Peyer's patch (tissue), 4 donors: ENCODE data around the gene RAB13.

ENCODE experiments used
- POLR2A ChIP-seq, 2 donors: fragments of 450-650 bp; IDR thresholded peaks; one replicate each; pipeline ENCODE4 v1.5.1; 2017; ENCODE audit warnings: antibody characterized with exemption in 2 of 2, mild to moderate bottlenecking in 2 of 2, moderate library complexity in 2 of 2
- TF ChIP-seq, protein P1 (sequence below), 6 experiments: fragments of 450-650 bp in 4 of 6; fragments of 200-600 bp in 2 of 6; sonication (generic) in 1 of 6; IDR thresholded peaks; one replicate each; pipeline ENCODE4 v1.5.1; 2017 to 2019; ENCODE audit warnings: antibody characterized with exemption in 6 of 6, mild to moderate bottlenecking in 3 of 6, moderate library complexity in 1 of 6

GRCh38 chr1:154006136-154006535, 20.0 kb upstream of the RAB13 start:
- TF ChIP-seq, protein P1, sequence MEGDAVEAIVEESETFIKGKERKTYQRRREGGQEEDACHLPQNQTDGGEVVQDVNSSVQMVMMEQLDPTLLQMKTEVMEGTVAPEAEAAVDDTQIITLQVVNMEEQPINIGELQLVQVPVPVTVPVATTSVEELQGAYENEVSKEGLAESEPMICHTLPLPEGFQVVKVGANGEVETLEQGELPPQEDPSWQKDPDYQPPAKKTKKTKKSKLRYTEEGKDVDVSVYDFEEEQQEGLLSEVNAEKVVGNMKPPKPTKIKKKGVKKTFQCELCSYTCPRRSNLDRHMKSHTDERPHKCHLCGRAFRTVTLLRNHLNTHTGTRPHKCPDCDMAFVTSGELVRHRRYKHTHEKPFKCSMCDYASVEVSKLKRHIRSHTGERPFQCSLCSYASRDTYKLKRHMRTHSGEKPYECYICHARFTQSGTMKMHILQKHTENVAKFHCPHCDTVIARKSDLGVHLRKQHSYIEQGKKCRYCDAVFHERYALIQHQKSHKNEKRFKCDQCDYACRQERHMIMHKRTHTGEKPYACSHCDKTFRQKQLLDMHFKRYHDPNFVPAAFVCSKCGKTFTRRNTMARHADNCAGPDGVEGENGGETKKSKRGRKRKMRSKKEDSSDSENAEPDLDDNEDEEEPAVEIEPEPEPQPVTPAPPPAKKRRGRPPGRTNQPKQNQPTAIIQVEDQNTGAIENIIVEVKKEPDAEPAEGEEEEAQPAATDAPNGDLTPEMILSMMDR (IDR thresholded peaks at IDR 0.05) = no peak
- TF ChIP-seq POLR2A (IDR thresholded peaks at IDR 0.05) = no peak
